HEK293 (cell line): ENCODE results near the gene PROSER1.

Source experiments
- ZBTB1 ChIP-seq: fragments of 450-650 bp; formaldehyde crosslinking; IDR thresholded peaks from 2 replicates; pipeline ENCODE4 v1.5.1; 2016; ENCODE audit warnings: missing biosample characterization, missing genetic modification characterization
- ZNF121 ChIP-seq: fragments of 450-650 bp; formaldehyde crosslinking; IDR thresholded peaks from 2 replicates; pipeline ENCODE4 v1.5.1; 2016; ENCODE audit warnings: missing biosample characterization, missing genetic modification characterization
- ZNF571 ChIP-seq: fragments of 450-650 bp; formaldehyde crosslinking; IDR thresholded peaks from 2 replicates; pipeline ENCODE4 v1.5.0; 2017; ENCODE audit warnings: missing biosample characterization, missing genetic modification characterization
- TF ChIP-seq, protein P1 (sequence below): fragments of 450-650 bp; formaldehyde crosslinking; IDR thresholded peaks from 2 replicates; pipeline ENCODE4 v1.5.1; 2016; ENCODE audit warnings: missing biosample characterization, missing genetic modification characterization
- TF ChIP-seq, protein P2 (sequence below): fragments of 450-650 bp; formaldehyde crosslinking; IDR thresholded peaks from 2 replicates; pipeline ENCODE4 v1.5.1; 2016; ENCODE audit warnings: missing biosample characterization, missing genetic modification characterization

DNA sequence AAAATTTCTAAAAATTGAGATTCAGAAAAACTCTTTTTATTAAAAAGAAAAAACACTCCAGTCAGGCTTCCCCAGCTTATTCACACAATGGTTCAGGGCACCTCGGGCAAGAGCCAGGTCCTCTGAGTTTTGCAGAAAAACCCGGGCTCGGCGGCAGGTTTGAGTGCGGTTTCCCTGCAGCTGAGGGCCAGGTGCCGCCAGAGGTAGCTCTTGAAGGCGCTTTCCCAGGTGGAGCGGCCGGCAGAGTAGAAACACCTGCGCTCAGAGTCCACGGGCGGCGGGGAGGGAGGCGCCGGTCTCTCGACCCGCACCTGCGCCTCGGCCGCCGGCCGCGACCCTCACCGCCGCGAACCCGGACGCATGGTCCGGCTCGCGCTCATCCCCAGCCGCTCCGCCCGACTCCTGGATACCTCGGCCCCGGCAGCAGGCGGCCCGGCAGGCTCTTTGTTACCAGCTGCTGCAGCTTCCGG lies 444 bp downstream of the PROSER1 start:
- TF ChIP-seq, protein P1, sequence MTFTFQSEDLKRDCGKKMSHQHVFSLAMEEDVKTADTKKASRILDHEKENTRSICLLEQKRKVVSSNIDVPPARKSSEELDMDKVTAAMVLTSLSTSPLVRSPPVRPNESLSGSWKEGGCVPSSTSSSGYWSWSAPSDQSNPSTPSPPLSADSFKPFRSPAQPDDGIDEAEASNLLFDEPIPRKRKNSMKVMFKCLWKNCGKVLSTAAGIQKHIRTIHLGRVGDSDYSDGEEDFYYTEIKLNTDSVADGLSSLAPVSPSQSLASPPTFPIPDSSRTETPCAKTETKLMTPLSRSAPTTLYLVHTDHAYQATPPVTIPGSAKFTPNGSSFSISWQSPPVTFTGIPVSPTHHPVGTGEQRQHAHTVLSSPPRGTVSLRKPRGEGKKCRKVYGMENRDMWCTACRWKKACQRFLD (tag by site-specific recombination): no peak
- TF ChIP-seq, protein P2, sequence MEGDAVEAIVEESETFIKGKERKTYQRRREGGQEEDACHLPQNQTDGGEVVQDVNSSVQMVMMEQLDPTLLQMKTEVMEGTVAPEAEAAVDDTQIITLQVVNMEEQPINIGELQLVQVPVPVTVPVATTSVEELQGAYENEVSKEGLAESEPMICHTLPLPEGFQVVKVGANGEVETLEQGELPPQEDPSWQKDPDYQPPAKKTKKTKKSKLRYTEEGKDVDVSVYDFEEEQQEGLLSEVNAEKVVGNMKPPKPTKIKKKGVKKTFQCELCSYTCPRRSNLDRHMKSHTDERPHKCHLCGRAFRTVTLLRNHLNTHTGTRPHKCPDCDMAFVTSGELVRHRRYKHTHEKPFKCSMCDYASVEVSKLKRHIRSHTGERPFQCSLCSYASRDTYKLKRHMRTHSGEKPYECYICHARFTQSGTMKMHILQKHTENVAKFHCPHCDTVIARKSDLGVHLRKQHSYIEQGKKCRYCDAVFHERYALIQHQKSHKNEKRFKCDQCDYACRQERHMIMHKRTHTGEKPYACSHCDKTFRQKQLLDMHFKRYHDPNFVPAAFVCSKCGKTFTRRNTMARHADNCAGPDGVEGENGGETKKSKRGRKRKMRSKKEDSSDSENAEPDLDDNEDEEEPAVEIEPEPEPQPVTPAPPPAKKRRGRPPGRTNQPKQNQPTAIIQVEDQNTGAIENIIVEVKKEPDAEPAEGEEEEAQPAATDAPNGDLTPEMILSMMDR: no peak
- TF ChIP-seq ZNF121 (tag by site-specific recombination) (no peak), ZBTB1 (tag by site-specific recombination) (no peak), ZNF571 (tag by site-specific recombination) (no peak)
